Loucy (cell line): ENCODE measurements around the gene KCNK3.

Source experiments
- H2AFZ ChIP-seq: fragments of 200-600 bp; sonication (generic); 2 replicates; pipeline ENCODE4 v1.6.0; 2016; ENCODE audit warnings: antibody characterized with exemption, mild to moderate bottlenecking, low read length, moderate library complexity
- H3F3A ChIP-seq: fragments of 200-600 bp; 2 replicates; pipeline ENCODE4 v1.6.0; 2016; ENCODE audit warnings: antibody characterized with exemption, low read depth, mild to moderate bottlenecking
- H3K27me3 ChIP-seq: fragments of 200-600 bp; sonication (generic); 2 replicates; pipeline ENCODE4 v1.6.1; 2014; ENCODE audit warnings: low read length, mild to moderate bottlenecking; ENCODE audit not compliant: insufficient read depth, poor library complexity, severe bottlenecking
- H3K36me3 ChIP-seq: fragments of 200-600 bp; sonication (generic); 2 replicates; pipeline ENCODE4 v1.6.1; 2016; ENCODE audit warnings: low read length; ENCODE audit not compliant: insufficient read depth
- H3K4me1 ChIP-seq: fragments of 200-600 bp; sonication (generic); 2 replicates; pipeline ENCODE4 v1.5.1; 2014; ENCODE audit warnings: low read length, mild to moderate bottlenecking; ENCODE audit not compliant: insufficient read depth, poor library complexity, severe bottlenecking
- H3K4me2 ChIP-seq: fragments of 200-600 bp; sonication (generic); 2 replicates; pipeline ENCODE4 v1.6.0; 2014; ENCODE audit warnings: antibody characterized with exemption, low read length, low read depth, mild to moderate bottlenecking; ENCODE audit not compliant: poor library complexity, severe bottlenecking
- H3K4me3 ChIP-seq: fragments of 200-600 bp; sonication (generic); 2 replicates; pipeline ENCODE4 v1.5.1; 2014; ENCODE audit warnings: low read length, mild to moderate bottlenecking, mixed read lengths; ENCODE audit not compliant: poor library complexity, severe bottlenecking
- H3K79me2 ChIP-seq: fragments of 200-600 bp; sonication (generic); 2 replicates; pipeline ENCODE4 v1.6.1; 2014; ENCODE audit warnings: low read length; ENCODE audit not compliant: insufficient read depth
- H3K9ac ChIP-seq: fragments of 200-600 bp; sonication (generic); 2 replicates; pipeline ENCODE4 v1.6.0; 2014; ENCODE audit warnings: mild to moderate bottlenecking, low read depth, low read length, moderate library complexity; ENCODE audit not compliant: poor library complexity, severe bottlenecking
- H3K9me2 ChIP-seq: fragments of 200-600 bp; sonication (generic); replicated peaks from 2 replicates; pipeline ENCODE4 v1.6.1; 2016; ENCODE audit warnings: low read depth, low read length, mixed read lengths
- H3K9me3 ChIP-seq: fragments of 200-600 bp; sonication (generic); 2 replicates; pipeline ENCODE4 v1.6.1; 2014; ENCODE audit warnings: mild to moderate bottlenecking, antibody characterized with exemption, low read length, low read depth; ENCODE audit not compliant: insufficient read depth
- H4K20me1 ChIP-seq: fragments of 200-600 bp; sonication (generic); 2 replicates; pipeline ENCODE4 v1.6.0; 2014; ENCODE audit warnings: antibody characterized with exemption, low read length, mild to moderate bottlenecking; ENCODE audit not compliant: insufficient read depth, poor library complexity, severe bottlenecking
- CTCF ChIP-seq: fragments of 200-600 bp; sonication (generic); conservative IDR thresholded peaks from 2 replicates; pipeline ENCODE4 v1.5.1; 2014; ENCODE audit warnings: mild to moderate bottlenecking, antibody characterized with exemption, low read length
- EZH2phosphoT487 ChIP-seq: fragments of 200-600 bp; IDR thresholded peaks from 2 replicates; pipeline ENCODE4 v1.6.1; 2018; ENCODE audit warnings: antibody characterized with exemption, mild to moderate bottlenecking, moderate library complexity, borderline replicate concordance

KCNK3 gene

GRCh38 chr2:26709323-26710110 is 17.0 kb downstream of the KCNK3 start:
- no peaks in the 10 kb centered on the region for H3K79me2 ChIP-seq
- no peaks in the 10 kb centered on the region for H3K36me3 ChIP-seq
- H3F3A ChIP-seq: no peaks in the 10 kb centered on the region
- H4K20me1 ChIP-seq: no peaks in the 10 kb centered on the region
- H3K4me1 ChIP-seq: no peaks in the 10 kb centered on the region
- H3K4me2 ChIP-seq: no peak overlapping the region
- H3K9me2 ChIP-seq: no peaks in the 10 kb centered on the region
- no peaks in the 10 kb centered on the region for H3K27me3 ChIP-seq
- no peak for TF ChIP-seq EZH2phosphoT487
- TF ChIP-seq CTCF: no peak
- H3K9me3 ChIP-seq: no peaks in the 10 kb centered on the region
- no peak overlapping the region for H3K9ac ChIP-seq
- H3K4me3 ChIP-seq: no peak overlapping the region
- H2AFZ ChIP-seq: no peak overlapping the region

DNA sequence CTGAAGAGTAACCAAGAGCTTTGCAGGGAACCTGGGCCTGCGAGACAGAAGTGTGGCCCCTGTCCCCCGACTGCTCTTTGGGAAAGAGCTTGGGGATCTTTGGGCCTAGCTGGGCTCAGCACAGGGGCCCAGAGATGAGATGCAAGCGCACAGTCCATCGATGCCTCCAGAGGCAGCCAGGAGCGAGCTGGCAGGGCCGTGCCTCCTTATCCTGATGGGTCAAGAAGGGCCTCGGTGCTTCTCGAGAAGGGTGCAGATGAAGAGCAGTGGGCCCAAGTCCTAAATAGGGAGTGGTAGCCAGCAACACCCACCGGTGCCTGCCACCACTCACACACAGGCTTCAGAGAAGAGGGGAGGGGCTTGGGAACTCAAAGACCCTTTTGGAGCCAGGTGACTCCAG is 17.6 kb downstream of the KCNK3 start:
- H3K4me1 ChIP-seq: no peaks in the 10 kb centered on the region
- H3K9me3 ChIP-seq: no peaks in the 10 kb centered on the region
- H3K27me3 ChIP-seq: no peaks in the 10 kb centered on the region
- H3K9ac ChIP-seq: no peak overlapping the region
- no peaks in the 10 kb centered on the region for H3F3A ChIP-seq
- H3K36me3 ChIP-seq: no peaks in the 10 kb centered on the region
- no peak overlapping the region for H3K4me3 ChIP-seq
- no peak overlapping the region for H2AFZ ChIP-seq
- TF ChIP-seq EZH2phosphoT487 (no peak), CTCF (no peak)
- H3K9me2 ChIP-seq: no peaks in the 10 kb centered on the region
- H3K4me2 ChIP-seq: no peak overlapping the region
- H3K79me2 ChIP-seq: no peaks in the 10 kb centered on the region
- H4K20me1 ChIP-seq: no peaks in the 10 kb centered on the region

GRCh38 chr2:26710743-26711456 is 18.4 kb downstream of the KCNK3 start:
- H3K27me3 ChIP-seq: no peaks in the 10 kb centered on the region
- no peaks in the 10 kb centered on the region for H3K4me1 ChIP-seq
- no peaks in the 10 kb centered on the region for H4K20me1 ChIP-seq
- no peaks in the 10 kb centered on the region for H3K9me3 ChIP-seq
- no peaks in the 10 kb centered on the region for H3F3A ChIP-seq
- H3K9ac ChIP-seq: no peak overlapping the region
- TF ChIP-seq EZH2phosphoT487 (no peak), CTCF (no peak)
- H3K9me2 ChIP-seq: no peaks in the 10 kb centered on the region
- H2AFZ ChIP-seq: no peak overlapping the region
- H3K79me2 ChIP-seq: no peaks in the 10 kb centered on the region
- no peak overlapping the region for H3K4me3 ChIP-seq
- H3K4me2 ChIP-seq: no peak overlapping the region
- no peaks in the 10 kb centered on the region for H3K36me3 ChIP-seq
